ENCODE measurements around the gene SHISA9.

Gene SHISA9

DNA sequence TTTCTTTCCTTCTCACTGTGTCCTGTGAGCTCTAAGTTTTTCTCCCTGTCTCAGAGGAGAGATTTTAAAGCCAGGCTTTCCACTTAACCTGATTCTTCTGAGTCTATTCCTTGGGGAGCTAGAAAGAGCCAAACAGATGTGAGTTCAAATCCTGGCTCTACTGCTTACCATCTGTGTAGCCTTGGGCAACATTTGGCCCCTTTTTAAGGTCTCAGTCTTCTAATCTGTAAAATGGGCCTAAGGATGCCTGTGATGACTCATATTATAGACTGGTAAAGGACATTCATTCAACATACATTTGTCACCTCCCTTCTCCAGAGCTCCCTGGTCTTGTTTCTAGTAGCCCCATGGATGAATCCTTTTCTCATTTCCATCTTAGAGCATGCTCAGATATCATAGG, 304.0 kb downstream of the SHISA9 start:
- DNase-seq: no peak

DNA sequence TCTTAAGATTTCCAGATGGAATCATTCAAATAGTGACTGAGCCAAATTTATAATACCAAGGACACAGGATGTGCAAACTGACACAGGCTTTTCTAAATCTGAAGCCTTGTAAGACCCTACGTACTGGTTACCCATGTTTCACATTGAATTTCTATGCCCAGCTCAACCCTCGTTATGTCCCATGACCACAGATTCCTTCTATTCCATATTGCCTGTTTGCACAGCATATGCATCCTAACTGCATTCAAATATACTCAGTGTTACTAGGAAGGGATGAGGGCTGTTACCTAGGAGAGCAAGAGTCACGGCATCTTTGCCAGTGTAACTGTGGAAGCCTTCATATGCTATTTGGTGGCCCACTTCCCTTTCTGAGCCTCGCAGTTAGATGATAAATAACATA, 305.2 kb downstream of the SHISA9 start:
- DNase-seq: no peak

DNA sequence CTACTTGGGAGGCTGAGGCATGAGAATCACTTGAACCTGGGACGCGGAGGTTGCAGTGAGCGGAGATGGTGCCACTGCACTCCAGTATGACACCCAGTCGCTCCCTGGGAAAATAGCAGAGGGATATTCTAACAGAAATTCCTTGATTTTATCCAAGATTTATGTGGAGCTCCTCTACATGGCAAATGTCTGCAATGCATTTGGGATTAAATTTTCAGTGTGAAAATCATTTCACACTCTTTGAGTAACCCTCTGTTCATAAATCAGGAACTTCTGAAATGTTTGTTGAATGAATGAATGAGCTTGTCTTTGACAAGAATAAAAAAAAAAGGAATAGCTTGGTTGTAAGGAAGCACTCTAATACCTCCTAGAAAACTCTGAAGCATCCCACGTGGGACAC, 305.8 kb downstream of the SHISA9 start:
- DNase-seq: no peak

DNA sequence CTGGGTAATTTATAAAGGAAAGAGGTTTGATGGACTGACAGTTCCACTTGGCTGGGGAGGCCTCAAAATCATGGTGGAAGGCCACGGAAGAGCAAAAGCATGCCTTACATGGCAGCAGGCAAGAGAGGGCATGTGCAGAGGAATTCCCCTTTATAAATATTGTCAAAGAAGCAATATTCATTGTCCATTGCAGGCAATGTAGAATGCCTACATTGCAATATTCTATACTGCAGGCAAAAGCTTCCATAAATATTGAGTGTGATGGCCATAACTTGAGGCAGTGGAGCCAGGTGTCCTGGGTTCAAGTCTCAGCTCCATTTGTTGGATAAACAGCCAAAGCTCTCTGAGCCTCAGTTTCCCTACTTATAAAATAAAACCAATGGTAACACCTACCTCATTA, 322.3 kb downstream of the SHISA9 start:
- DNase-seq: no peak

DNA sequence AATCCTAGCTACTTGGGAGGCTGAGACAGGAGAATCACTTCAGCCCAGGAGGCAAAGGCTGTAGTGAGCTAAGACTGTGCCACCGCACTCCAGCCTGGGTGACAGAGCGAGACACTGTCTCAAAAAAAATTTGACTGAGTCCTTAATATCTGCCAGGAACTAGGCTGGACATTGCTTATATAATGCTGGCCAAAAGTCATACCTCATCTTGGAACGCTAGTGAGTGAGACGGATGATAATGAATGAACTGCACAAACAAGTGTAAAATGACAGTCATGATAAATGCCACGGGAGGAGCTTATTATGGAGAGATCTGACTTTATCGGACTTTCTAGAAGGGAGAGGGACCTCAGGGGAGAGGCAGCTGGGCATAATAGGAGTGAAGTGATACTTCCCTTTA, 327.6 kb downstream of the SHISA9 start:
- DNase-seq: no peak

DNA sequence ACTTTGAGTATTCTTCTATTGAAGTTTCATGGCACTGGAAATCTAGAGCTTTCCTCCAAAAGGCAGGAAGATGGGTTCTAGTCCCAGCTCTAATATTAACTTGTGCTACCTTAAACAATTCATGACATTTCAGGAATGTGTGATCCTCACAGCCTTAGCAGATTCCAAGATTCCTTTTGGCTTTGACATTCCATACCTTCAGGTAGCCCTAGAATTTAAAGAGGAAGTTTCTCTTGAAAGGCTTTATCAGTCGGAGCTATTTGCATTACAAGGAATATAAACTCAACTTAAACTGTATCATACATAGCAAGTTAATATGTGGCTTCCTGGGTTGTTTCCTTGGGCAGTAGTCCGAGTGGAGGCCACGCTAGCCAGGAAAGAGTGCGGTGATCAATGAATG, 330.0 kb downstream of the SHISA9 start:
- DNase-seq: no peak

DNA sequence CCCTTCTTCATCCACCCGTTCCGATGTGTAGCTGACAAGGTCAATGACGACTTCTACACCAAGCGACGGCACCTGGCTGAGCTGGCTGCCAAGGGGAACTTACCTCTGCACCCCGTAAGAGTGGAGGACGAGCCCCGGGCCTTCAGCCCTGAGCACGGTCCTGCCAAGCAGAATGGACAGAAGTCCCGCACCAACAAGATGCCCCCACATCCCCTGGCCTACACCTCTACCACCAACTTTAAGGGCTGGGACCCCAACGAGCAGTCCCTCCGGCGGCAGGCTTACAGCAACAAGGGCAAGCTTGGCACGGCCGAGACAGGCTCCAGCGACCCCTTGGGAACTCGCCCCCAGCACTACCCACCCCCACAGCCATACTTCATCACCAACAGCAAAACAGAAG, 333.6 kb downstream of the SHISA9 start:
- no peak for DNase-seq

DNA sequence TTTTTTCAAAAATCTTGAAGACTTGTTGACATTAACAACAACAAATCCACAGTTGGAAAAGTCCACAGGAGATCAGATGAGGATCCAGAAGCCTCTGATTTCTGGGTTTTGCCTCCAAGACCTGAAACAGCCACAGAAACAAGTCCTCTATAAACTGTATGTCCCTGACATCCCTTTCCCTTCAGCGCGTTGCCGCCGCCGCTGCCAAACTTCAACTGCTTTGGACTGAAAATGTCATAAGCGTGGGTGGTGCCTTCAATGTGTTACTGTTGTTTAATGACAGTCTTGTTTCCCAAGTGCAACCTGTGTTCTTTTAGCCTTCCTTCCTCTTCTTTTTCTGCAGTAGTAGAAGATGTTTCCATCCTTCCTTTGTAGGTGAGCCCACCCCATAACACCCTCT, 334.9 kb downstream of the SHISA9 start:
- no peak for DNase-seq

DNA sequence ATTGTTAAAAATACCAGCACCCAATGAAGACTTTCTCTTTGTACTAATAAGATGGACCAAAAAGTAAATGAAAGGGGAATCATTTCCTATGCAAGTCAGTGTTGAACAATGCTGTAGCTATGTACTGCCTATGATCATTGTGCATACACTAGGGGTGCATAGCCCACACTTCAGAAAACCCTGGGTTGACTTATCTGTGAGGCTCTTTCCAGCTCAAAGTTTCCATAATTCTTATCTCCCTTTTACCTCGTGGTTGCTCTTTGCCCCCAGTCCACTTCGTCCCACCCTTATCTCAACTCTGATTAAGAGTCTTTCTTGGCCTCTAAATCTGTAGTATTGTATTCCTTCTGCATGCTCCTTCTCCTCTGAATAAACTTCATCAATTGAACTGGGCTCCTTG, 336.8 kb downstream of the SHISA9 start:
- no peak for DNase-seq

DNA sequence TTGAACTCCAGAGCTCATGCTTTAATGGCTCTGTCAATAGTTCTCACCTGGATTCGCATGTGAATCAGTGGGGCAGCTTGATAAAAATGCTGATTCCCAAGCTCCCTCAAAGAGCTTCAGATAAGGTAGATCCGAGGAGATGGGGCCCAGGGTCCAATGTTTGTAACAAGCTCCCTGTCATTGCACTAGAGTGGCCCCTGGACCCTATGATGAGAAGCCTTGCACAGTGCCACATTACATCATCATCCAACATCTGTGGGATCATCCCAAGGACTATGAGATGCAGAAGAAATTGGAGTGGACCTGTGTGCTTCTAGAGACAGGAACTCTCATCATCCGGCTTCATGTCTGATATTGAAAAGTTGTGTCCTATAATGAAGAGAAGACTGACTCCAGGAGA, 340.8 kb downstream of the SHISA9 start:
- DNase-seq: no peak

DNA sequence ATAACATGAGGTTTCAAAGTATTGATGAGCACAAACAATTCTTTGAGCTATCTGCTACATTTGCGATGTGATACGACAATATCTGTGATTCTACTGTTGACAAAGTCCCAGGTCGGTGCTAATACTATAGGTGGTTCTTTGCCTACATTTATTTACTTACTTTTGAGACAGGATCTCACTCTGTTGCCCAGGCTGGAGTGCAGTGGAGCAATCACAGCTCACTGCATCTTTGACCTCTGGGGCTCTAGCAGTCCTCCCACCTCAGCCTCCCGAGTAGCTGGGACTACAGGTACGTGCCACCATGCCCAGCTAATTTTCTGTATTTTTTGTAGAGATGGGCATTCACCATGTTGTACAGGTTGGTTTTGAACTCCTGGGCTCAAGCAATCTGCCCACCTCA, 343.4 kb downstream of the SHISA9 start:
- no peak for DNase-seq

DNA sequence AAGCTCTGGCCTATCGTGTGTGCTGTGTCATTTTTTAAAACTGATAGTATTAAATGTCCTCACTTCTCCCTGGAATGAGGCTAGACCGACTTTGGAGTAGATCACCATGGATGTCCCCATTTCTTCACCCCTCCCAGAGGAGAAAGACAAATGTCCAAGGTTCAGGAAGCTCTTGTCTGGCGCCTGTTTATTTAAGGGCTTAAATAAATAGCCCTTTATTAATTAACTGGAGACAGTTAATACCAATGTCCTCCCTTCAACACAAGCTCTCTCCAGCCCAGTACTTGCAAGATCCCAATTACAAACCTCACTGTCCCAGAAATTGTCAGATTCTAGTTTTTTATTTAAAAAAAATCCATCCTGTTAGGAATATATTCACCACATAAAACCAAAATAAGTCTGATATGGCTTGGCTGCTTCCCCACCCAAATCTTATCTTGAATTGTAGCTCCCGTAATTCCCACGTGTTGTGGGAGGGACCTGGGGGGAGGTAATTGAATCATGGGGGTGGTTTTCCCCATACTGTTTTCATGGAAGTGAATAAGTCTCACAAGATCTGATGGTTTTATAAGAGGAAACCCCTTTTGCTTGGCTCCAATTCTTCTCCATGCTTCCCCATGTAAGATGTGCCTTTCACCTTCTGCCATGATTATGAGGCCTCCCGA, 344.4 kb downstream of the SHISA9 start:
- no peak for DNase-seq

DNA sequence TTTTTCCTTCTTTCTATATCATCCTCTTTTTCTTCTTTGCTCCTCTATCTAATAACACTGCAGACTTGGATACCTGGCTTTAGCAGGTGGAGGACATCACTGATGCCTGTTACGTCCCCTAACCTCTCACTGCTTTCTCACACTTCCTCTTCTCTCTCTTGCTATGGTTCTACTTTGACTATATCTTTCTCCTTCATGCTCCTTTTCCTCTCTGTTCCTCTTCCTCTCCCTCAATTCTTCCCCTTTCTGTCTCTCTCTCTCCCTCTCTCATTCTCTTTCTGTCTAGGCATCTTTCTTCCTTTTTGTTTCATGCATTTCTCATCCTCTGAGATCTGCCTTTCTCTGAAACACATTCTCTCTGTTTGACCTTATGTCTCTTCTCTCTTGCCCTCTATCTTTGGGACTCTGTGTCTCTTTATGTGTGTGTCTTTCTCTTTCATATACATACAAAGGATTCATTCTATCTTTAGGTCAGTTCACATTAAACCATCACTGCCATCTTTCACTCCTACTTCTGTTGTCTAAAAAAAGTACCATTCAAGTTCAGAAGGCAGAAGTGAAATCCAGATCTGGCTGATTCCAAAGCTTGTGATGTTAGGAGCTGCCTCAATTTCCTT, 353.7 kb downstream of the SHISA9 start:
- DNase-seq: no peak

DNA sequence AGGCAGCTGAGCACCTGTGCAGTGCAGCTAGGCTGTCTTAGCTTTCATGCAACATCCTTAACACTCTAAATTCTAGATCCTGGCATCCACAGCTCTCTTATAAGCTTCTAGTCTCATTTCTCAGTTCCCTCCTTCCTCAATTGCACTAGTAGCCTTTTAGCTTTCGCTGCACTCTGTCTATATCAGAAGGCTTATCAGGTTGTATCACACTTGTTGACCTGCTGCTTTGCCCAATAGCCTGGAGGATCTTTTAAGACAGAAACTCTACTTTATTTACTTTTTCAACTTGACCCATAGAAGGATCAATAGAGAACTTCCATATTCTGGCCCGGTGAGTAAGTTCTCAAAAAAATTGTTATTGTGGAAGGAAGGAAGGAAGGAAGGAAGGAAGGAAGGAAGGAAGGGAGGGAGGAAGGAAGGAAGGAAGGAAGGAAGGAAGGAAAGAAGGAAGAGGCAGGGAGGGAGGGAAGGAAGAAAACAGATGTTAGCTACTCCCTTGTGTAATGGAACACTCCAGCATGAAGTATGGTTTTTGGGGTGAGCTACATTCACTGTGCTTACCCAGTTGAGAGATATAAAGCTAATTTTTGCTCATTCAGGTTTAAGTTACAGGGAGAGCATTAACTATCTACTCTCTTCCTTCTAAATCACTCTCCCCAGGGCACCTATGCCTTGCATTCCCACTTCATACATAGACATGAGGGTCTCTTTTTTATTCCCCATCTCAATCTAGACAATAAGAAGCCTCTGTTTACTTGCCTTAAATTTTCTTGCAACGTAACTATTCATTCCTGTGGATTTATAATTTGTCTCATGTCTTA, 361.1 kb downstream of the SHISA9 start:
- DNase-seq: no peak

DNA sequence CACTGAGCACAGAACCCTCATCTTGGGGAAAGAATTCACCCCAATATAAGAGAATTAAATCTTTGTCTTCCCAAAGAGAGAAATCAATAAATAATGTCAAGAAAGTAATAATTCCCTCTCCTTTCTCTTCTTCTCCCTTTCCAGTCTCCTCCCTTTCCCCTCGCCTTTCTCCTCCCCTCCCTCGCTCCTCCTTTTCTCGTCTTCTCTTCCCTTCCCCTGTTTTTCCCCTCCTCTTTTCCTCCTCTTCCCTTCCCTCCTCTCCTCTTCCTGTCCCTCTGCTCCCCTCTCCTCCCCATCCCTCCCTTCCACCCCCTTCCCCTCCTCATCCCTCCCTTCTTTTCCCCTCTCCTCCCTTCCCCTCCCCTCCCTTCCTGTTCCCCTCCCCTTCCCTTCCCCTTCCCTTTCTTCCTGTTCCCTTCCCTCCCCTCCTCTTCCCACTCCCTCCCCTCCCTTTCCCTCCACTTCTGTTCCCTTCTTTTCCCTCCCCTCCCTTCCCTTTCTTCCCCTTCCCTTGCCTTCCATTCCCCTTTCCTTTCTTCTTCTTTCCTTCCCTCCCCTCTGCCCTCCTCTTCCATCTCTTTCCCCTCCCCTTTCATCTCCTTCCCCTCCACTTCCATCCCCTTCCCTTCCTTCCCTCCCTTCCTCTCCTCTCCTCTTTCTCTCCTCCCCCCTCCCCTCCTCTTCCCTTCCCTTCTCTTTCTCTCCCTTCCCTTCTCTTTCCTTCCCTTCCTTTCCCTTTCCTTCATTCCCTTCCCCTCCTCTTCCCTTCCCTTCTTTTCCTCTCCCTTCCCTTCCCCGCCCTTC, 363.6 kb downstream of the SHISA9 start:
- DNase-seq: no peak

DNA sequence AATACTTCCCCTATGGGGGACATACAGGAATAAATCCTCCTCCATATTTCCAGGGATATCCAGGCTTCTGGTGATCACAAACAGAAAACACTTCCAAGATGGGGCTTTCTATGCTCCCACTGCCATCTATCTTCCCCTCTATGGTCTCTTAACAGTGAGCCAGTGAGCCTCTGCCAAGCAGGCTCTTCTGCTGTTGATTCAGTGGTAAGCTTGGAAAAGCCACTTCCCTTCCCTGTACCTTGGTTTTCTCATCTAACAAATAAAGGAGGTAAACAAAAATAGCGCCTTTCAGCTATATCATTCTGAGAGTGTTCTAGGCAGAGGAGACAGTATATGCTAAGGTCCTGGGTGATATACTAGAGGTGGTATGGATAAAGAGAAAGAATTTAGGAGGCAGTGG, 368.0 kb downstream of the SHISA9 start:
- DNase-seq: no peak

DNA sequence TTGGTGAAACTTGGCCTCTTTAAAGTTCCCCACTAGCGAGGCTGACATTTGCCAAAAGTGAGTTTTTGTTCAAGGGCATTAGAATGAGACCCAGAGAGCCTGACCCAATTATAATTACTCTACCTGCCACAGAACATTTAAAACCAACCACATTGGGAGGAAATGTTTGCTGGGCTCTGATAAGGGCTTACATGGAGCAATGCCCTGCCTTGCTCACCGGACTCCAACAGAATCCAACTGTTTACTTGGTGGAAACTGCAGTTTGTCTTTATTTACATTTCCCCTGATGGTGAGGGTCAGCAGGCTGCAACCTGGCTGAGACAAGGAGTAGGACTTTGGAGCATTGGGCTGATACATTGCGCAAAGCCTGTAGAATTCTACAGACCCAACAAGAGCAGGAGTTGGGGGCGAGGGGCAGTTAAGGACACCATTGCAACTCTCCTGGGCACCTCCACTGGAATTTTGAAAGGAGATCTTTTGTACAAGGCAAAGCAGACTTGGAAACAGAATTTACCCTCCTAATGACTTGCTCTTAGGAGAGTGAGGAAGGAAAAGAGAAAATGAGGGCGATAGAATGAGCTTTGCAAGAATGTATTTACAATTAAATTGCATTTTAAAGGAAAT, 368.6 kb downstream of the SHISA9 start:
- DNase-seq: no peak

DNA sequence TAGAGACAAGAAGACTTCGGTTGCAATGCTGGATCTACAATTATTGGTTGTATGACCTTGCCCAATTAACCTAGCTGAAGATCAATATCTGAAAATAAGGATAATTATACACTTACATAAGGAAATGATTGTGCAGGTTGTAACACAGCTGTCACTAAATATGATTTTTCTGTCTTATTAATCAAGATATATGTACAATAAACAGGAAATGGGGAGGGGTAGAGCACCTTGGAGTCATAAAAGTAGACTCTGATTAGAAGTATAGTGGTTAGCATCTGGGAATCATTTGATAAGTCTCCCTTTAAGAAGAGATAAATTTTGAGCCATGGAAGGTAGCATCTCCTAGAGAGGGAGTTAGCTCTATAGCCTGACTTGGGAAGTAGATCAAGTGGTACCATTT, 369.2 kb downstream of the SHISA9 start:
- no peak for DNase-seq

DNA sequence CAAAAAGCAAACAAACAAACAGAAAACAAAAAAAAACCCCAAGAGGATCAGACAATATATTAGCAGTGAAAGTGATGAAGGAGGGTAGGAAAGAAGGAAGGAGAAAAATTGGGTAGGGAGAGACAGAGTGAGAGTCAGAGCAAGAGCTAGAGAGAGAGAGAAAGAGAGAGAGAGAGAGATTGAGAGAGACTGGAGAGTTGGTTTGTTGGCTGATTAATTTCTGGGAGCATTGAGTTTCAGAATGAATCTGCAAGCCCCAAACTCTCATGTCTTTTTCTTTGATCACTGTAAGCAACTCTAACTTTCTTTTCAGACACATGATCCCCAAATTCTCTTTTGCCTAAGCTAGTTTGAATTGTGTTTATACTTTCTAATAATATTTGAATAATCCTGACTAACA, 388.1 kb downstream of the SHISA9 start:
- DNase-seq: no peak
